Kidney epithelial cell (primary cell): ENCODE data around the gene ADARB1. TPM values are rescaled to one million over a fixed set of nuclear protein-coding genes. Genes with fewer than 3 reads are reported as not detected.

ENCODE experiments used
- DNase-seq: peaks from one replicate; pipeline ENCODE4 v3.0.0-alpha.2; 2010; ENCODE audit warnings: low read depth
- H3K27me3 ChIP-seq: 2 replicates; pipeline ENCODE4 v1.6.0; 2011; ENCODE audit warnings: low read length; ENCODE audit not compliant: control insufficient read depth, insufficient read depth
- H3K36me3 ChIP-seq: 2 replicates; pipeline ENCODE4 v1.5.1; 2011; ENCODE audit warnings: low read length; ENCODE audit not compliant: control insufficient read depth, insufficient read depth
- H3K4me3 ChIP-seq: 2 replicates; pipeline ENCODE4 v1.5.1; 2011; ENCODE audit warnings: low read depth, mild to moderate bottlenecking, control low read depth, low read length
- CTCF ChIP-seq: IDR thresholded peaks from 2 replicates; pipeline ENCODE4 v1.5.1; 2011; ENCODE audit warnings: mild to moderate bottlenecking, moderate library complexity, low read length, control low read depth, inconsistent platforms; ENCODE audit not compliant: insufficient read depth, poor library complexity, severe bottlenecking
- total RNA-seq: library from RNA; depleted of rRNA; stranded (reverse); fragments of >200 nt; gene quantifications from 2 replicates; pipeline ENCODE4 v1.2.3, GENCODE V29; 2015

Gene ADARB1
- total RNA-seq, 1 donor from 2014 or later, result 6.9 TPM

- H3K36me3 ChIP-seq, result no peaks in the 10 kb centered on the region
- no peak overlapping the region for H3K4me3 ChIP-seq
- DNase-seq, result no peak
- peaks cover 15% of the 10 kb centered on the region for H3K27me3 ChIP-seq
- no peak for TF ChIP-seq CTCF
Measured at GRCh38 chr21:45029298-45029947, 45.0 kb upstream of the ADARB1 start.

- Histone ChIP-seq H3K27me3 (peaks cover 17% of the 10 kb centered on the region), H3K4me3 (no peak overlapping the region), H3K36me3 (no peaks in the 10 kb centered on the region)
- DNase-seq, result no peak
- no peak for TF ChIP-seq CTCF
Measured at GRCh38 chr21:45029948-45030681, 44.3 kb upstream of the ADARB1 start.

GRCh38 chr21:45030682-45031570, 43.5 kb upstream of the ADARB1 start:
- no peak for TF ChIP-seq CTCF
- Histone ChIP-seq H3K4me3 (no peak overlapping the region), H3K36me3 (no peaks in the 10 kb centered on the region), H3K27me3 (peaks cover 17% of the 10 kb centered on the region)
- DNase-seq, result no peak

- DNase-seq, result no peak
- H3K4me3 ChIP-seq, result no peak overlapping the region
- H3K36me3 ChIP-seq, result no peaks in the 10 kb centered on the region
- TF ChIP-seq CTCF, result no peak
- H3K27me3 ChIP-seq, result peaks cover 17% of the 10 kb centered on the region
Measured at GRCh38 chr21:45031571-45032191, 42.7 kb upstream of the ADARB1 start.

- peaks cover 17% of the 10 kb centered on the region for H3K27me3 ChIP-seq
- no peak for TF ChIP-seq CTCF
- no peak overlapping the region for H3K4me3 ChIP-seq
- no peak for DNase-seq
- H3K36me3 ChIP-seq, result no peaks in the 10 kb centered on the region
Measured at GRCh38 chr21:45032332-45032731, 42.0 kb upstream of the ADARB1 start.
